GM10248 (cell line): ENCODE measurements around the gene TPCN1.

Source experiments
- CTCF ChIA-PET: fragments of 300-600 bp; sonication (Branson Sonifier 250); formaldehyde crosslinking; extraction: SDS; loops from one replicate; lab custom pipeline; 2021; ENCODE audit warnings: antibody characterized with exemption; lab: Yijun Ruan, JAX
- POLR2A ChIA-PET: fragments of 350-650 bp; sonication (Branson Sonifier 250); formaldehyde crosslinking; extraction: SDS; loops from one replicate; lab custom pipeline; 2020; ENCODE audit warnings: antibody characterized with exemption; lab: Yijun Ruan, JAX
- DNase-seq: peaks from one replicate; pipeline ENCODE4 v3.0.0; 2012; ENCODE audit errors: extremely low spot score
- CTCF ChIP-seq: IDR thresholded peaks from 2 replicates; pipeline ENCODE4 v1.5.1; 2012; ENCODE audit warnings: mild to moderate bottlenecking, low read depth; ENCODE audit errors: extremely low read depth, missing control alignments, control extremely low read depth

Gene TPCN1

DNA sequence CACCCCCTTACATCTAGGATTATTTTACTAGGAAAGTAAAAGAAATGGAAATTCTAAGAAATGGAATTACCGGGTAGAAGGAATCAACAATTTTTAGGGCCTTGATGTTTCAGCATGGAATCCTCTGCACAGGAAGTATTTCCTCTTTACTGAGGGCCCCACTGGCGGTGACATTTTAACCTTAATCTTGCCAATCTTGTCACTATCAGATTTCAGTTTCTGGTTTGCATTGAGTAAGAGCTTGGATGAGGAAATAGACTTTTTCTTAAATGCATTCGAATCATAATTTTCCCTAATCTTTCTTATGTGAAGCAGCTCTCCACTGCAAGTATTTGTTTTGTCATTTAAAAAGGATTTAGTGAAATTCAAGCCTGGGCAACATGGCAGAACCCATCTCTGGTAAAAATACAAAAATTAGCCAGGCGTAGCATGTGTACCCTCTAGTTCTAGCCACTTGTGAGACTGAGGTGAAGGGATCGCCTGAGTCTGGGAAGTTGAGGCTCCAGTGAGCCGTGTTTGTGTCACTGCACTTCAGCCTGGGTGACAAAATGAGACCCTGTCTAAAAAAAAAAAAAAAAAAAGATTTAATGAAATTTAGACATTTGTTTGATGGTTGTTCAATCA, 40.7 kb downstream of the TPCN1 start:
- no peak for DNase-seq
- CTCF ChIA-PET, result interaction anchor here (1.2 to 1.7 kb wide), 5 partner anchors 9 to 74 kb away, joined by 3 to 4 read pairs (median 4); no protein-coding TSS in a partner anchor
- TF ChIP-seq CTCF, result no peak
- POLR2A ChIA-PET, result no interaction called here

DNA sequence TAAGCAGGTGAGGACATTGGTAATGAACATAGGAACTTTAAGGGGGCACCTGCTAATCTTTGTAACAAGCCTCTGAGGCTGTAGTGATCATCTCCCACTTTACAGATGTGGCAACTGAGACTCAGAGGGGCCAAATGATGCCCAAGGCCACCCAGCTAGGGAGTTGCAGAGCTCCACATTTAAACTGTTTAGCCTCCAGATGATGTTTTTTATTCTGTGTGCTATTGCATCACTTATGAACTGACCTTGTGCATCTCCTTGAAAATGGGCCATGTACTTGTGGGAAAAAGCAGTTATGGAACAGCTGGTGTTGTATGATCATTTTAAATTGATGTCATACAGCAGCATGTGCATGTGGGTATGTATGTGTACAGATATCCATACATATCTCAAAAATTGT, 41.4 kb downstream of the TPCN1 start:
- CTCF ChIA-PET, result interaction anchor here (1.2 to 1.4 kb wide), 2 partner anchors 10 to 13 kb away, joined by 3 to 4 read pairs; no protein-coding TSS in a partner anchor
- TF ChIP-seq CTCF, result no peak
- POLR2A ChIA-PET, result no interaction called here
- no peak for DNase-seq

DNA sequence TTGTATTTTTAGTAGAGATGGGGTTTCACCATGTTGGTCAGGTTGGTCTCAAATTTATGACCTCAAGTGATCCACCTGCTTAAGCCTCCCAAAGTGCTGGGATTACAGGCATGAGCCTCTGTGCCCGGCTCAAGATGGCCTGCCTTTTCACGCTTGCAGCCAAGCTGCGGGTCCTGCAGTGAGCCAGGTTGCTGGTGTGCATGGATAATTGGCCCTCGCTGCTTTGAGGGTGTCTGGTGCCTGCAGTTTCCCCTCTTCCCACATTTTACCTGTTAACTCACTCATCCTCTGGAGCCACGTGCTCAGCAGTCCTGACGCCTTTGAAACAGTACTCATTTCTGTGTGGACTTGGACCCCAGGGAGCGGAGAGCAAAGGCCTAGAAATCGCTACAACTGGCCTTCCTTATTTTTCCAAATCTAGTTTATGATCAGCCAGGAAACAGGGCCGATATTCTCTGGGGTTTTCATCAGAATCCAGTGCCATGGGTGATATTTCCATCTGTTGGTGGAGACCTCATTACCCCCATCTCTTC, 42.2 kb downstream of the TPCN1 start:
- CTCF ChIA-PET, result no interaction called here

GRCh38 chr12:113266106-113266895, 45.0 kb downstream of the TPCN1 start:
- ChIA-PET CTCF (interaction anchor here (1.4 kb wide), 1 partner anchor 9 kb away, joined by 4 read pairs; no protein-coding TSS in a partner anchor), POLR2A (no interaction called here)
- no peak for TF ChIP-seq CTCF
- no peak for DNase-seq

More for the DNA sequence above, 42.2 kb downstream of the TPCN1 start:
- no peak for DNase-seq
- TF ChIP-seq CTCF, result no peak
- POLR2A ChIA-PET, result no interaction called here

- DNase-seq, result no peak
- ChIA-PET CTCF (interaction anchor here (1.0 kb wide), 1 partner anchor 13 kb away, joined by 3 read pairs; no protein-coding TSS in a partner anchor), POLR2A (no interaction called here)
- TF ChIP-seq CTCF, result no peak
Measured at GRCh38 chr12:113267621-113268020, 46.4 kb downstream of the TPCN1 start.

DNA sequence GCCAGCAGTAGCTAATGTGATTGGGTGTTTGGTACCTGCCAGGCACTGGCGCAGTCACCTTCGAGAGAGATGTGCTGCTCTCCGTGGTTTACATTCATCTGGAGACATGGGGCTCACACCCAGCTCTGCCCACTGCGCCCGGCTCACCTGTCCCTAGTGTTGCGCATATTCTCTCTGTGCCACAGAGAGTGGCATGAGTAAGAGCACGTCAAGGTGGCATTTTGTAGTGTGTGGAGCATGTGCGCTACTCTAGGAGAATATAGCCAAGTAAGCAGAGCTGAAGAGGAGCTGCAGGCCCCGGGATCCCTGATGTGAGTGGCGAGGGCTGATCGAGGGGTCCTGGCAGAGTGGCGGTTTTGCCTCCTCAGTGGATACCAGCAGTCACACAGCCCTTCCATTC, 46.9 kb downstream of the TPCN1 start:
- TF ChIP-seq CTCF, result no peak
- ChIA-PET POLR2A (no interaction called here), CTCF (no interaction called here)
- DNase-seq, result no peak
